GM12873 (cell line): Measurements from ENCODE around the gene PCBP1.

ENCODE experiments used
- TF ChIP-seq, protein P1 (sequence below): IDR thresholded peaks from 2 replicates; pipeline ENCODE4 v1.5.1; 2012; ENCODE audit warnings: low read depth, mild to moderate bottlenecking, moderate library complexity, low read length, control low read depth; ENCODE audit not compliant: insufficient read depth; ENCODE audit errors: missing control alignments

PCBP1 gene

GRCh38 chr2:70132244-70133126 is 45.2 kb downstream of the PCBP1 start:
- TF ChIP-seq, protein P1, sequence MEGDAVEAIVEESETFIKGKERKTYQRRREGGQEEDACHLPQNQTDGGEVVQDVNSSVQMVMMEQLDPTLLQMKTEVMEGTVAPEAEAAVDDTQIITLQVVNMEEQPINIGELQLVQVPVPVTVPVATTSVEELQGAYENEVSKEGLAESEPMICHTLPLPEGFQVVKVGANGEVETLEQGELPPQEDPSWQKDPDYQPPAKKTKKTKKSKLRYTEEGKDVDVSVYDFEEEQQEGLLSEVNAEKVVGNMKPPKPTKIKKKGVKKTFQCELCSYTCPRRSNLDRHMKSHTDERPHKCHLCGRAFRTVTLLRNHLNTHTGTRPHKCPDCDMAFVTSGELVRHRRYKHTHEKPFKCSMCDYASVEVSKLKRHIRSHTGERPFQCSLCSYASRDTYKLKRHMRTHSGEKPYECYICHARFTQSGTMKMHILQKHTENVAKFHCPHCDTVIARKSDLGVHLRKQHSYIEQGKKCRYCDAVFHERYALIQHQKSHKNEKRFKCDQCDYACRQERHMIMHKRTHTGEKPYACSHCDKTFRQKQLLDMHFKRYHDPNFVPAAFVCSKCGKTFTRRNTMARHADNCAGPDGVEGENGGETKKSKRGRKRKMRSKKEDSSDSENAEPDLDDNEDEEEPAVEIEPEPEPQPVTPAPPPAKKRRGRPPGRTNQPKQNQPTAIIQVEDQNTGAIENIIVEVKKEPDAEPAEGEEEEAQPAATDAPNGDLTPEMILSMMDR, result no peak

GRCh38 chr2:70133127-70133452 is 45.8 kb downstream of the PCBP1 start:
- TF ChIP-seq, protein P1, result no peak

DNA sequence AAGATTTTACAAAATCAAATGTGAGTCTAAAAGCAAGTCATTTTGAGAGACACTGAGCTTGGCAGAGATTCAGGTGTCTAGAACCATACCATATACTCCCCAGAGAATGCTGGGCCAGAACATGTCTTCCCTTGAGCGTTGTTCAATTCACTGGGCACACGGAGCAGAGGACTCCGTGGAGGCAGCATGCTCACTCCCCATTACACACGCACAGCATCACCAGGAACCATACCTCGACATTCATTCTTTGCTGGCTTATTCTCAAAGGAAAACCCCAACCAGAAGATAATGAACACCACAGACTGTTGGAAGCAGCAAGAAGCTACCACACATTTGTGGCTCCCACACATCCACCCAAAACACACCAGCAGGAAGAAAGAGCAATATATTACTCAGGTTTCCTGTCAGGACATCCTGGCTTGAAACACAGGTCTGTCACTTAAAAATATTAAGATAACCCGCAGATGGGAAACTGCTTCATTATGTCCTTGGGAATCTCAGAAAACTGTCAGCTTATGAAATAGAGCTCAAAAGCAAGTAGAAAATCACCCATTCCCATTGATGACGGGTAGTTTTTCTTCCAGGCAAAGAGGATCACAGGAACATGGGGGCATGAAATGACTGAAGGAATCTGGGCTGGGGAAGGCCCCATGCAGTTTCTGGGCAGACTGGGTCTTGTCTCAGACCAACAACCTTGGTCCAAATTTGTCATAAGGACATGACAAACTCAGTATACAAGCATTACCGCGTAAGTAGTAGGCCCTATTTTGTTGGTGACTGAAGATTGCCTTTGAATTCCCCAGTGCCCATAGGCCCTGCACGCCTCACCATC is 46.4 kb downstream of the PCBP1 start:
- TF ChIP-seq, protein P1, result no peak
